DND-41 (cell line): ENCODE data around the gene FAM83G.

Experiments used
- EZH2 ChIP-seq: IDR thresholded peaks from 3 replicates; pipeline ENCODE4 v1.6.1; 2012; ENCODE audit warnings: borderline replicate concordance, low read depth, mild to moderate bottlenecking, moderate library complexity, low read length, inconsistent platforms; ENCODE audit not compliant: severe bottlenecking
- TF ChIP-seq, protein P1 (sequence below): IDR thresholded peaks from 2 replicates; pipeline ENCODE4 v1.5.1; 2012; ENCODE audit warnings: borderline replicate concordance, low read length, moderate library complexity, mild to moderate bottlenecking; ENCODE audit not compliant: poor library complexity, severe bottlenecking; ENCODE audit errors: extremely low read depth

DNA sequence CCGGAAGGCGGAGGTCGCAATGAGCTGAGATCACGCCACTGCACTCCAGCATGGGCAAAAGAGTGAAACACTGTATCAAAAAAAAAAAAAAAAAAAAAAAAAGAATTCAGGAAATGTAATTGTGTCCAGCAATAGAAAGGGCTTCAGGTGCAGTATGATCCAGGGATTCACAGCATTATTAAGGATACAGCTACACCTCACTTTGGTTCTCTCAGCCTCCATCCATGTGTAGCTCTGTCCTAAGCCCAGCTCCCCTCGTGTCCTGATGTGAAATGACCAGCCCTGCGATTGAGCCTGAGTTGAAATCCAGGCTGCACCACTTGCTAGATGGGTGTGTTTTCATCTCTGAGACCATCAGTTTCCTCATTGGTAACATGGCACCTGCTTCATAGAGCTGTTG lies 49.6 kb downstream of the FAM83G start:
- TF ChIP-seq, protein P1, sequence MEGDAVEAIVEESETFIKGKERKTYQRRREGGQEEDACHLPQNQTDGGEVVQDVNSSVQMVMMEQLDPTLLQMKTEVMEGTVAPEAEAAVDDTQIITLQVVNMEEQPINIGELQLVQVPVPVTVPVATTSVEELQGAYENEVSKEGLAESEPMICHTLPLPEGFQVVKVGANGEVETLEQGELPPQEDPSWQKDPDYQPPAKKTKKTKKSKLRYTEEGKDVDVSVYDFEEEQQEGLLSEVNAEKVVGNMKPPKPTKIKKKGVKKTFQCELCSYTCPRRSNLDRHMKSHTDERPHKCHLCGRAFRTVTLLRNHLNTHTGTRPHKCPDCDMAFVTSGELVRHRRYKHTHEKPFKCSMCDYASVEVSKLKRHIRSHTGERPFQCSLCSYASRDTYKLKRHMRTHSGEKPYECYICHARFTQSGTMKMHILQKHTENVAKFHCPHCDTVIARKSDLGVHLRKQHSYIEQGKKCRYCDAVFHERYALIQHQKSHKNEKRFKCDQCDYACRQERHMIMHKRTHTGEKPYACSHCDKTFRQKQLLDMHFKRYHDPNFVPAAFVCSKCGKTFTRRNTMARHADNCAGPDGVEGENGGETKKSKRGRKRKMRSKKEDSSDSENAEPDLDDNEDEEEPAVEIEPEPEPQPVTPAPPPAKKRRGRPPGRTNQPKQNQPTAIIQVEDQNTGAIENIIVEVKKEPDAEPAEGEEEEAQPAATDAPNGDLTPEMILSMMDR, result no peak
- TF ChIP-seq EZH2, result no peak
